ENCODE results near the gene SLC47A2. TPM values are rescaled to one million over a fixed set of nuclear protein-coding genes. Genes with fewer than 3 reads are reported as not detected.

SLC47A2 gene
- total RNA-seq, 1 experiment from 2014 or later = not detected

GRCh38 chr17:19728084-19728495 lies 11.7 kb upstream of the SLC47A2 start:
- peak; percentile 37 for DNase-seq (ENCODE audit: low read depth)

GRCh38 chr17:19727501-19728078 lies 11.2 kb upstream of the SLC47A2 start:
- DNase-seq (ENCODE audit: low read depth) = no peak

- no peak for DNase-seq (ENCODE audit: low read depth)
These were observed 10.4 kb upstream of the SLC47A2 start for GRCh38 chr17:19726631-19727376.

GRCh38 chr17:19725486-19725885 lies 9.1 kb upstream of the SLC47A2 start:
- DNase-seq (ENCODE audit: low read depth) = no peak

GRCh38 chr17:19724501-19725420 lies 8.4 kb upstream of the SLC47A2 start:
- DNase-seq (ENCODE audit: low read depth) = no peak

- no peak for DNase-seq (ENCODE audit: low read depth)
These were observed 7.6 kb upstream of the SLC47A2 start for GRCh38 chr17:19723964-19724363.

GRCh38 chr17:19720631-19721426 lies 4.4 kb upstream of the SLC47A2 start:
- no peak for DNase-seq (ENCODE audit: low read depth)

GRCh38 chr17:19720210-19720475 lies 3.8 kb upstream of the SLC47A2 start:
- DNase-seq (ENCODE audit: low read depth) = no peak

- peak; percentile 22 for DNase-seq (ENCODE audit: low read depth)
These were observed 3.2 kb upstream of the SLC47A2 start for GRCh38 chr17:19719355-19720209.

GRCh38 chr17:19718613-19719354 lies 2.4 kb upstream of the SLC47A2 start:
- peak; percentile 29 for DNase-seq (ENCODE audit: low read depth)

GRCh38 chr17:19718041-19718612 lies 1.7 kb upstream of the SLC47A2 start:
- DNase-seq (ENCODE audit: low read depth) = no peak

GRCh38 chr17:19717411-19717908 lies 1.1 kb upstream of the SLC47A2 start:
- no peak for DNase-seq (ENCODE audit: low read depth)

- DNase-seq (ENCODE audit: low read depth) = no peak
These were observed 612 bp upstream of the SLC47A2 start for GRCh38 chr17:19717031-19717360.

GRCh38 chr17:19714542-19715411 lies 1.6 kb downstream of the SLC47A2 start:
- DNase-seq (ENCODE audit: low read depth) = no peak

- no peak for DNase-seq (ENCODE audit: low read depth)
These were observed 2.5 kb downstream of the SLC47A2 start for GRCh38 chr17:19713901-19714361.

- DNase-seq (ENCODE audit: low read depth) = no peak
These were observed 2.9 kb downstream of the SLC47A2 start for GRCh38 chr17:19713462-19713861.

GRCh38 chr17:19712436-19713004 lies 3.9 kb downstream of the SLC47A2 start:
- DNase-seq (ENCODE audit: low read depth) = no peak

- DNase-seq (ENCODE audit: low read depth) = no peak
These were observed 6.5 kb downstream of the SLC47A2 start for GRCh38 chr17:19709841-19710240.
